PC-3 (cell line): Measurements from ENCODE around the gene IRAK4. TPM values are rescaled to one million over a fixed set of nuclear protein-coding genes. Genes with fewer than 3 reads are reported as not detected.

Experiments
- ATAC-seq: fragments of 200-7000 bp; cut with Tn5 transposase; 2 replicates; pipeline ENCODE4 v1.9.1; 2020; ENCODE audit warnings: mild to moderate bottlenecking, moderate library complexity
- BruUV-seq: library from RNA; stranded (reverse); fragments of 400-500 nt; replicated peaks from 2 replicates; lab custom pipeline; 2021; lab: Mats Ljungman, UMichigan
- CTCF ChIA-PET: fragments of 300-600 bp; sonication (Branson Sonifier 250); formaldehyde crosslinking; loops from one replicate; lab custom pipeline; 2022; ENCODE audit warnings: antibody characterized with exemption; lab: Charles Lee
- POLR2A ChIA-PET: fragments of 300-600 bp; sonication (Branson Sonifier 250); formaldehyde crosslinking; loops from one replicate; lab custom pipeline; 2022; ENCODE audit warnings: antibody characterized with exemption; ENCODE audit not compliant: unreplicated experiment; lab: Charles Lee
- DNase-seq: peaks from one replicate; pipeline ENCODE4 v3.0.0-alpha.2; 2015
- H2AFZ ChIP-seq: fragments of 300-600 bp; sonication (generic); 2 replicates; pipeline ENCODE4 v1.6.0; 2016; ENCODE audit warnings: antibody characterized with exemption, low read length
- H3F3A ChIP-seq: fragments of 300-600 bp; sonication (generic); one replicate; pipeline ENCODE4 v1.6.0; 2017; ENCODE audit warnings: antibody characterized with exemption, low read length, control low read depth, mild to moderate bottlenecking; ENCODE audit not compliant: unreplicated experiment
- H3K27ac ChIP-seq: fragments of 300-600 bp; sonication (generic); 2 replicates; pipeline ENCODE4 v1.5.1; 2016; ENCODE audit warnings: mild to moderate bottlenecking, low read length
- H3K27me3 ChIP-seq: fragments of 300-600 bp; sonication (generic); 2 replicates; pipeline ENCODE4 v1.6.1; 2016; ENCODE audit warnings: low read length, mixed read lengths
- H3K36me3 ChIP-seq: fragments of 300-600 bp; sonication (generic); 2 replicates; pipeline ENCODE4 v1.6.1; 2016; ENCODE audit warnings: low read depth, mixed run types, low read length, mixed read lengths
- H3K4me1 ChIP-seq: fragments of 300-600 bp; sonication (generic); 2 replicates; pipeline ENCODE4 v1.5.1; 2016; ENCODE audit warnings: low read length; ENCODE audit not compliant: insufficient read depth
- H3K4me2 ChIP-seq: fragments of 300-600 bp; sonication (generic); 2 replicates; pipeline ENCODE4 v1.6.0; 2016; ENCODE audit warnings: low read length
- H3K4me3 ChIP-seq: fragments of 300-600 bp; sonication (generic); 2 replicates; pipeline ENCODE4 v1.5.1; 2016; ENCODE audit warnings: mild to moderate bottlenecking, low read length, mixed read lengths
- H3K79me2 ChIP-seq: fragments of 300-600 bp; sonication (generic); 2 replicates; pipeline ENCODE4 v1.6.1; 2017; ENCODE audit warnings: low read length, mixed read lengths
- H3K9ac ChIP-seq: fragments of 300-600 bp; sonication (generic); 2 replicates; pipeline ENCODE4 v1.6.0; 2016; ENCODE audit warnings: mild to moderate bottlenecking, low read length
- H3K9me2 ChIP-seq: fragments of 300-600 bp; sonication (generic); replicated peaks from 2 replicates; pipeline ENCODE4 v1.6.1; 2016; ENCODE audit warnings: mixed run types, low read length, mixed read lengths
- H3K9me3 ChIP-seq: fragments of 300-600 bp; sonication (generic); 2 replicates; pipeline ENCODE4 v1.6.1; 2016; ENCODE audit warnings: low read length, mixed read lengths
- H4K20me1 ChIP-seq: fragments of 300-600 bp; sonication (generic); 2 replicates; pipeline ENCODE4 v1.6.1; 2016; ENCODE audit warnings: low read length, mixed read lengths
- CTCF ChIP-seq: fragments of 300-600 bp; sonication (generic); conservative IDR thresholded peaks from 2 replicates; pipeline ENCODE4 v1.5.1; 2017; ENCODE audit warnings: antibody characterized with exemption, low read depth, mild to moderate bottlenecking, low read length
- EZH2 ChIP-seq: fragments of 300-600 bp; sonication (generic); IDR thresholded peaks from one replicate; pipeline ENCODE4 v1.6.1; 2017; ENCODE audit warnings: antibody characterized with exemption, mild to moderate bottlenecking, low read length; ENCODE audit not compliant: unreplicated experiment
- EZH2phosphoT487 ChIP-seq: fragments of 300-600 bp; sonication (generic); IDR thresholded peaks from 2 replicates; pipeline ENCODE4 v1.6.1; 2018; ENCODE audit warnings: mild to moderate bottlenecking, antibody characterized with exemption, low read length, borderline replicate concordance
- intact Hi-C: fragments of 100-400 bp; cut with micrococcal nuclease; formaldehyde crosslinking; loops from 2 replicates; pipeline ENCODE4 v1.9.0; 2023
- total RNA-seq: library from RNA; depleted of rRNA; stranded (reverse); fragments of >200 nt; gene quantifications from 2 replicates; pipeline ENCODE4 v1.2.3, GENCODE V29; 2014

The IRAK4 gene
- total RNA-seq, 1 experiment from 2014 or later: 8.9 TPM

GRCh38 chr12:43736927-43737440 lies 21.8 kb upstream of the IRAK4 start:
- Histone ChIP-seq H3K27ac (no peak overlapping the region), H3K4me1 (peaks cover 17% of the 10 kb centered on the region), H3K4me3 (no peak overlapping the region), H3F3A (no peaks in the 10 kb centered on the region), H3K9me2 (no peaks in the 10 kb centered on the region), H3K9ac (no peak overlapping the region), H3K36me3 (peaks cover 28% of the 10 kb centered on the region), H2AFZ (no peak overlapping the region), H3K9me3 (no peaks in the 10 kb centered on the region), H3K27me3 (no peaks in the 10 kb centered on the region), H4K20me1 (no peaks in the 10 kb centered on the region), H3K4me2 (no peak overlapping the region), H3K79me2 (no peaks in the 10 kb centered on the region)
- intact Hi-C loops: no loop called here
- ATAC-seq (no peak), DNase-seq (no peak)
- CTCF ChIA-PET: no interaction called here
- POLR2A ChIA-PET: no interaction called here
- no TSS peak for BruUV-seq
- TF ChIP-seq CTCF (no peak), EZH2phosphoT487 (no peak), EZH2 (no peak)

- peak; percentile 67 for ATAC-seq
- Histone ChIP-seq H3K9me2 (no peaks in the 10 kb centered on the region), H3F3A (no peaks in the 10 kb centered on the region), H3K27me3 (no peaks in the 10 kb centered on the region), H3K4me1 (peaks cover 23% of the 10 kb centered on the region), H3K27ac (no peak overlapping the region), H3K4me3 (no peak overlapping the region), H3K9me3 (no peaks in the 10 kb centered on the region), H4K20me1 (no peaks in the 10 kb centered on the region), H2AFZ (no peak overlapping the region), H3K9ac (no peak overlapping the region), H3K4me2 (0 out of 2 replicates have a peak overlapping the region, but pooled peaks have one; percentile 1), H3K79me2 (no peaks in the 10 kb centered on the region), H3K36me3 (peaks cover 28% of the 10 kb centered on the region)
- CTCF ChIA-PET: no interaction called here
- POLR2A ChIA-PET: no interaction called here
- BruUV-seq: no TSS peak
- DNase-seq: peak; percentile 68
- intact Hi-C loops: no loop called here
- TF ChIP-seq EZH2phosphoT487 (no peak), CTCF (no peak), EZH2 (no peak)
Observed at GRCh38 chr12:43737646-43738045, 21.1 kb upstream of the IRAK4 start.

- ChIA-PET POLR2A (no interaction called here), CTCF (no interaction called here)
- Histone ChIP-seq H3K27me3 (no peaks in the 10 kb centered on the region), H4K20me1 (no peaks in the 10 kb centered on the region), H3K4me3 (no peak overlapping the region), H3K36me3 (peaks cover 33% of the 10 kb centered on the region), H2AFZ (no peak overlapping the region), H3K79me2 (no peaks in the 10 kb centered on the region), H3K9me2 (no peaks in the 10 kb centered on the region), H3K4me1 (peaks cover 30% of the 10 kb centered on the region), H3K27ac (no peak overlapping the region), H3K4me2 (no peak overlapping the region), H3K9ac (no peak overlapping the region), H3F3A (no peaks in the 10 kb centered on the region), H3K9me3 (no peaks in the 10 kb centered on the region)
- TF ChIP-seq EZH2phosphoT487 (no peak), CTCF (no peak)
- intact Hi-C loops: no loop called here
- DNase-seq (no peak), ATAC-seq (no peak)
- no TSS peak for BruUV-seq
Observed at GRCh38 chr12:43740511-43741100, 18.1 kb upstream of the IRAK4 start.
